Kidney epithelial cell (primary cell): ENCODE results near the gene HDAC10. TPM values are rescaled to one million over a fixed set of nuclear protein-coding genes. Genes with fewer than 3 reads are reported as not detected.

Source experiments
- DNase-seq: peaks from one replicate; pipeline ENCODE4 v3.0.0-alpha.2; 2010; ENCODE audit warnings: low read depth
- H3K27me3 ChIP-seq: 2 replicates; pipeline ENCODE4 v1.6.0; 2011; ENCODE audit warnings: low read length; ENCODE audit not compliant: control insufficient read depth, insufficient read depth
- H3K36me3 ChIP-seq: 2 replicates; pipeline ENCODE4 v1.5.1; 2011; ENCODE audit warnings: low read length; ENCODE audit not compliant: control insufficient read depth, insufficient read depth
- H3K4me3 ChIP-seq: 2 replicates; pipeline ENCODE4 v1.5.1; 2011; ENCODE audit warnings: low read depth, mild to moderate bottlenecking, control low read depth, low read length
- CTCF ChIP-seq: IDR thresholded peaks from 2 replicates; pipeline ENCODE4 v1.5.1; 2011; ENCODE audit warnings: mild to moderate bottlenecking, moderate library complexity, low read length, control low read depth, inconsistent platforms; ENCODE audit not compliant: insufficient read depth, poor library complexity, severe bottlenecking
- total RNA-seq: library from RNA; depleted of rRNA; stranded (reverse); fragments of >200 nt; gene quantifications from 2 replicates; pipeline ENCODE4 v1.2.3, GENCODE V29; 2015

HDAC10 gene
- total RNA-seq, 1 donor from 2014 or later = 21.1 TPM

GRCh38 chr22:50281384-50281760, 30.3 kb upstream of the HDAC10 start:
- no peak for TF ChIP-seq CTCF
- Histone ChIP-seq H3K27me3 (no peaks in the 10 kb centered on the region), H3K4me3 (no peak overlapping the region), H3K36me3 (peaks cover 6% of the 10 kb centered on the region)
- no peak for DNase-seq

- H3K36me3 ChIP-seq = peaks cover 6% of the 10 kb centered on the region
These were observed 29.8 kb upstream of the HDAC10 start for GRCh38 chr22:50280708-50281383.

GRCh38 chr22:50280022-50280707, 29.1 kb upstream of the HDAC10 start:
- H3K4me3 ChIP-seq = no peak overlapping the region
- DNase-seq = no peak
- peaks cover 6% of the 10 kb centered on the region for H3K36me3 ChIP-seq
- TF ChIP-seq CTCF = no peak
- H3K27me3 ChIP-seq = no peaks in the 10 kb centered on the region

More at GRCh38 chr22:50280708-50281383, 29.8 kb upstream of the HDAC10 start:
- DNase-seq = no peak
- H3K4me3 ChIP-seq = no peak overlapping the region
- TF ChIP-seq CTCF = no peak
- H3K27me3 ChIP-seq = no peaks in the 10 kb centered on the region

GRCh38 chr22:50278956-50279619, 28.0 kb upstream of the HDAC10 start:
- TF ChIP-seq CTCF = no peak
- no peak for DNase-seq
- no peak overlapping the region for H3K4me3 ChIP-seq
- peaks cover 5% of the 10 kb centered on the region for H3K36me3 ChIP-seq
- H3K27me3 ChIP-seq = no peaks in the 10 kb centered on the region

- H3K27me3 ChIP-seq = no peaks in the 10 kb centered on the region
- H3K4me3 ChIP-seq = no peak overlapping the region
- DNase-seq = no peak
- H3K36me3 ChIP-seq = peaks cover 4% of the 10 kb centered on the region
- TF ChIP-seq CTCF = no peak
These were observed 27.4 kb upstream of the HDAC10 start for GRCh38 chr22:50278461-50278860.
